ENCODE measurements around the gene PRKAR2B.

GRCh38 chr7:107079212-107079940 is 34.9 kb downstream of the PRKAR2B start:
- TF ChIP-seq, protein P1, sequence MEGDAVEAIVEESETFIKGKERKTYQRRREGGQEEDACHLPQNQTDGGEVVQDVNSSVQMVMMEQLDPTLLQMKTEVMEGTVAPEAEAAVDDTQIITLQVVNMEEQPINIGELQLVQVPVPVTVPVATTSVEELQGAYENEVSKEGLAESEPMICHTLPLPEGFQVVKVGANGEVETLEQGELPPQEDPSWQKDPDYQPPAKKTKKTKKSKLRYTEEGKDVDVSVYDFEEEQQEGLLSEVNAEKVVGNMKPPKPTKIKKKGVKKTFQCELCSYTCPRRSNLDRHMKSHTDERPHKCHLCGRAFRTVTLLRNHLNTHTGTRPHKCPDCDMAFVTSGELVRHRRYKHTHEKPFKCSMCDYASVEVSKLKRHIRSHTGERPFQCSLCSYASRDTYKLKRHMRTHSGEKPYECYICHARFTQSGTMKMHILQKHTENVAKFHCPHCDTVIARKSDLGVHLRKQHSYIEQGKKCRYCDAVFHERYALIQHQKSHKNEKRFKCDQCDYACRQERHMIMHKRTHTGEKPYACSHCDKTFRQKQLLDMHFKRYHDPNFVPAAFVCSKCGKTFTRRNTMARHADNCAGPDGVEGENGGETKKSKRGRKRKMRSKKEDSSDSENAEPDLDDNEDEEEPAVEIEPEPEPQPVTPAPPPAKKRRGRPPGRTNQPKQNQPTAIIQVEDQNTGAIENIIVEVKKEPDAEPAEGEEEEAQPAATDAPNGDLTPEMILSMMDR (conservative IDR thresholded peaks at IDR 0.05; ENCODE audit: low read length) = no peak
- no peak for TF ChIP-seq EZH2phosphoT487 (IDR thresholded peaks at IDR 0.05; ENCODE audit: borderline replicate concordance, low read depth, low read length)
